Bladder microvascular endothelial cell (primary cell): Measurements from ENCODE around the gene KRTAP10-9. TPM values are rescaled to one million over a fixed set of nuclear protein-coding genes. Genes with fewer than 3 reads are reported as not detected.

Experiments used
- total RNA-seq: library from RNA; depleted of rRNA; stranded (reverse); fragments of >200 nt; gene quantifications from 2 replicates; pipeline ENCODE4 v1.2.3, GENCODE V29; 2014

The KRTAP10-9 gene
- total RNA-seq: not detected in 2 replicates

GRCh38 chr21:44626673-44627143, at the start of gene KRTAP10-9:
KRTAP10-9 (plus strand) TSS chr21:44627093; CDS start chr21:44627172, 79 bp downstream.

GRCh38 chr21:44580231-44580821, 46.6 kb upstream of the KRTAP10-9 start, which contains the start of gene KRTAP10-5:
KRTAP10-5 (minus strand) TSS chr21:44580604; CDS start chr21:44580578, 26 bp downstream.

GRCh38 chr21:44592446-44593311, 34.2 kb upstream of the KRTAP10-9 start, which contains the start of gene KRTAP10-6:
KRTAP10-6 (minus strand) TSS chr21:44592505; CDS start chr21:44592484, 21 bp downstream.

GRCh38 chr21:44600118-44600978, 26.5 kb upstream of the KRTAP10-9 start, which contains the start of gene KRTAP10-7:
KRTAP10-7 (plus strand) TSS chr21:44600597; CDS start chr21:44600622, 25 bp downstream.

GRCh38 chr21:44612029-44612486, 14.8 kb upstream of the KRTAP10-9 start, which contains the start of gene KRTAP10-8:
KRTAP10-8 (plus strand) TSS chr21:44612079; CDS start chr21:44612101, 22 bp downstream.

GRCh38 chr21:44637018-44637850, 10.3 kb downstream of the KRTAP10-9 start, which contains the start of gene KRTAP10-10:
KRTAP10-10 (plus strand) TSS chr21:44637356; CDS start chr21:44637418, 62 bp downstream.

GRCh38 chr21:44646366-44647221, 19.7 kb downstream of the KRTAP10-9 start, which contains the start of gene KRTAP10-11:
KRTAP10-11 (plus strand) TSS chr21:44646414; CDS start chr21:44646459, 45 bp downstream.

GRCh38 chr21:44654576-44655175, 27.8 kb downstream of the KRTAP10-9 start, which contains the start of gene KRTAP12-4:
KRTAP12-4 (minus strand) TSS chr21:44654659; CDS start chr21:44654614, 45 bp downstream.

GRCh38 chr21:44657635-44658540, 31.0 kb downstream of the KRTAP10-9 start, which contains the start of gene KRTAP12-3:
KRTAP12-3 (plus strand) TSS chr21:44657932; CDS start chr21:44657980, 48 bp downstream.

GRCh38 chr21:44666401-44667320, 39.8 kb downstream of the KRTAP10-9 start, which contains the start of gene KRTAP12-2:
KRTAP12-2 (minus strand) TSS chr21:44666927; CDS start chr21:44666886, 41 bp downstream.

Other genes starting within 250 kb of the KRTAP10-9 start
- 0.97 and 2.0 TPM in 2 replicates for gene LRRC3, start 171.6 kb upstream of the KRTAP10-9 start, total RNA-seq
- gene KRTAP10-1, start 86.9 kb upstream of the KRTAP10-9 start, total RNA-seq: not detected in 2 replicates
- gene KRTAP10-2, start 75.6 kb upstream of the KRTAP10-9 start, total RNA-seq: not detected in 2 replicates
- not detected in 2 replicates for gene KRTAP10-3, start 68.3 kb upstream of the KRTAP10-9 start, total RNA-seq
- gene KRTAP10-4, start 53.4 kb upstream of the KRTAP10-9 start, total RNA-seq: not detected in 2 replicates
- not detected in 2 replicates for gene KRTAP10-5, start 46.5 kb upstream of the KRTAP10-9 start, total RNA-seq
- gene KRTAP10-6, start 34.6 kb upstream of the KRTAP10-9 start, total RNA-seq: not detected in 2 replicates
- gene KRTAP10-7, start 26.5 kb upstream of the KRTAP10-9 start, total RNA-seq: not detected in 2 replicates
- not detected in 2 replicates for gene KRTAP10-8, start 15.0 kb upstream of the KRTAP10-9 start, total RNA-seq
- not detected in 2 replicates for gene KRTAP10-10, start 10.3 kb downstream of the KRTAP10-9 start, total RNA-seq
- gene KRTAP10-11, start 19.3 kb downstream of the KRTAP10-9 start, total RNA-seq: not detected in 2 replicates
- not detected in 2 replicates for gene KRTAP12-4, start 27.6 kb downstream of the KRTAP10-9 start, total RNA-seq
- gene KRTAP12-3, start 30.8 kb downstream of the KRTAP10-9 start, total RNA-seq: not detected in 2 replicates
- not detected in 2 replicates for gene KRTAP12-2, start 39.8 kb downstream of the KRTAP10-9 start, total RNA-seq
- gene KRTAP12-1, start 55.1 kb downstream of the KRTAP10-9 start, total RNA-seq: not detected in 2 replicates
- gene KRTAP10-12, start 70.1 kb downstream of the KRTAP10-9 start, total RNA-seq: not detected in 2 replicates
- gene TSPEAR, start 84.5 kb downstream of the KRTAP10-9 start, total RNA-seq: 0.19 TPM in 1 of 2 replicates, not detected in the other
- gene UBE2G2, start 174.7 kb downstream of the KRTAP10-9 start, total RNA-seq: 61.2 and 109 TPM in 2 replicates
- gene SUMO3, start 191.0 kb downstream of the KRTAP10-9 start, total RNA-seq: 77.9 and 93.5 TPM in 2 replicates
- 258 and 494 TPM in 2 replicates for gene PTTG1IP, start 246.6 kb downstream of the KRTAP10-9 start, total RNA-seq